ENCODE data around the gene C10orf95. TPM values are rescaled to one million over a fixed set of nuclear protein-coding genes. Genes with fewer than 3 reads are reported as not detected.

The C10orf95 gene
- total RNA-seq, 2 donors from 2014 or later = 0.21 TPM; not detected in 1

Other genes with a start within 250 kb of the C10orf95 start
- gene ELOVL3, start 225.2 kb downstream of the C10orf95 start, total RNA-seq = under 1 TPM in 1 of 2 donors, not detected in 1; 0.24 TPM
- gene PITX3, start 210.0 kb downstream of the C10orf95 start, total RNA-seq = under 1 TPM; 0.24 to 0.28 TPM
- gene GBF1, start 206.0 kb downstream of the C10orf95 start, total RNA-seq = 10 to 100 TPM; 44.2 to 47.6 TPM
- 100 to 1,000 TPM; 472 to 564 TPM for gene NFKB2, start 55.8 kb downstream of the C10orf95 start, total RNA-seq
- 10 to 100 TPM in 1 of 2 donors, 1 to 10 TPM in 1; 8.6 to 11.7 TPM for gene PSD, start 32.8 kb downstream of the C10orf95 start, total RNA-seq
- 10 to 100 TPM; 15.3 TPM for gene FBXL15, start 30.7 kb downstream of the C10orf95 start, total RNA-seq
- 10 to 100 TPM; 78.7 to 79.5 TPM for gene CUEDC2, start 19.0 kb downstream of the C10orf95 start, total RNA-seq
- gene ACTR1A, start 51.2 kb upstream of the C10orf95 start, total RNA-seq = 10 to 100 TPM; 61.6 to 68.3 TPM
- gene SUFU, start 52.4 kb upstream of the C10orf95 start, total RNA-seq = 1 to 10 TPM; 9.1 to 9.2 TPM
- gene TRIM8, start 192.9 kb upstream of the C10orf95 start, total RNA-seq = 10 to 100 TPM; 57.9 to 58.2 TPM